ENCODE results near the gene RASAL1. TPM values are rescaled to one million over a fixed set of nuclear protein-coding genes. Genes with fewer than 3 reads are reported as not detected.

The RASAL1 gene, protein sequence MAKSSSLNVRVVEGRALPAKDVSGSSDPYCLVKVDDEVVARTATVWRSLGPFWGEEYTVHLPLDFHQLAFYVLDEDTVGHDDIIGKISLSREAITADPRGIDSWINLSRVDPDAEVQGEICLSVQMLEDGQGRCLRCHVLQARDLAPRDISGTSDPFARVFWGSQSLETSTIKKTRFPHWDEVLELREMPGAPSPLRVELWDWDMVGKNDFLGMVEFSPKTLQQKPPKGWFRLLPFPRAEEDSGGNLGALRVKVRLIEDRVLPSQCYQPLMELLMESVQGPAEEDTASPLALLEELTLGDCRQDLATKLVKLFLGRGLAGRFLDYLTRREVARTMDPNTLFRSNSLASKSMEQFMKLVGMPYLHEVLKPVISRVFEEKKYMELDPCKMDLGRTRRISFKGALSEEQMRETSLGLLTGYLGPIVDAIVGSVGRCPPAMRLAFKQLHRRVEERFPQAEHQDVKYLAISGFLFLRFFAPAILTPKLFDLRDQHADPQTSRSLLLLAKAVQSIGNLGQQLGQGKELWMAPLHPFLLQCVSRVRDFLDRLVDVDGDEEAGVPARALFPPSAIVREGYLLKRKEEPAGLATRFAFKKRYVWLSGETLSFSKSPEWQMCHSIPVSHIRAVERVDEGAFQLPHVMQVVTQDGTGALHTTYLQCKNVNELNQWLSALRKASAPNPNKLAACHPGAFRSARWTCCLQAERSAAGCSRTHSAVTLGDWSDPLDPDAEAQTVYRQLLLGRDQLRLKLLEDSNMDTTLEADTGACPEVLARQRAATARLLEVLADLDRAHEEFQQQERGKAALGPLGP
- total RNA-seq: 1 to 10 TPM; 1.6 to 9.9 TPM

DNA sequence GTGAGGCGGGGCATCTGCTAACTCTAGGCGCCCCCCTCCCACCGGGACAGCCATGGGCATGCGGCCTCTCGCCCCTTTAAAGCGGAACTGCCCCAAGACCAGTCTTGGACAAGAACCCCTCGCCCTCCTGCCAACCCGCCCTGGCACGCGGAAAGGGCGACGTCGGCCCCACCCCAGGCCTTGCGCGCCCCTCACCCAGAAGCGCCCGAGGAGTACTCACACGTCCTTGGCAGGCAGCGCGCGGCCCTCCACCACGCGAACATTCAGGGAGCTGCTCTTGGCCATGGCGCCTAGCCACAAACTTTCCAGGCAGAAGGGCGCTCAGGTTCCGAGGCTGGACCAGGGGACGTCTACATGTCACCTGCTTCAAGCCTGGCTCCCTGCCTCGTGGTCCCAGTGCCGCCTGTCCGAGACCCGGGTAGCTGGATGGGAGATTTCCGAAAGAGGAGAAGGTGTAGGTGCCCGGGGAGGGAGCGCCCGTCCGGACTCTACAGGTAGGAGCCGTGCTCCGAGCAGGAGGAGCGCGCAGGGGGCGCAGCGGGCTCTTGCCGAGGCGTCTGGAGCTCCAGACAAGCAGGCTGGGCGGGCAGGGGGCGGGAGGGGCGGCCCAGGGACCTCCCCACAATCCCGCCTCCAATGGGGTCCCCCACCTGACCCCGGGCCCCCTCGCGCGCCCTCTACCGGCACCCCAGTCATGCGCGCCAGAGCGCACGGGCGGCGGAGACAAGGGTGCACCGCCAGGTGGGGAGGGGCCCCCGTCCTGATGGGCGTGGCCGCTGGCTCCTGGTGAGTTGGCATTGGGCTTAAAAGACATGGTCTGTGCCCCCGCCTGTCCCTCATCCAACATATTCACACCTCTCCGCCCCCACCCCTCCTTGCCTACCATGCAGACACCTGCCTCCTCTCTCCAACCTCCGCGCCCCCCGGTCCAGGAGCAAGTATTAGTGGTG, at the start of gene RASAL1:
TSS of gene RASAL1 (minus strand) at position 584 of the 950 bp plus-strand sequence. CDS start at position 285, 299 bp downstream.
- Histone ChIP-seq H3K9me3 (no peaks in the 10 kb centered on the region), H3K4me1 (replicated peaks) (no peaks in the 10 kb centered on the region), H3K27ac (no peak within 1 kb of the TSS), H3K27me3 (replicated peaks; ENCODE audit: insufficient read depth) (peaks cover 10% of the 10 kb centered on the region), H3K4me3 (no peak within 1 kb of the TSS), H3K36me3 (no peaks in the 10 kb centered on the region)
- TF ChIP-seq POLR2AphosphoS5 (IDR thresholded peaks at IDR 0.05): no peak
- TF ChIP-seq, protein P1, sequence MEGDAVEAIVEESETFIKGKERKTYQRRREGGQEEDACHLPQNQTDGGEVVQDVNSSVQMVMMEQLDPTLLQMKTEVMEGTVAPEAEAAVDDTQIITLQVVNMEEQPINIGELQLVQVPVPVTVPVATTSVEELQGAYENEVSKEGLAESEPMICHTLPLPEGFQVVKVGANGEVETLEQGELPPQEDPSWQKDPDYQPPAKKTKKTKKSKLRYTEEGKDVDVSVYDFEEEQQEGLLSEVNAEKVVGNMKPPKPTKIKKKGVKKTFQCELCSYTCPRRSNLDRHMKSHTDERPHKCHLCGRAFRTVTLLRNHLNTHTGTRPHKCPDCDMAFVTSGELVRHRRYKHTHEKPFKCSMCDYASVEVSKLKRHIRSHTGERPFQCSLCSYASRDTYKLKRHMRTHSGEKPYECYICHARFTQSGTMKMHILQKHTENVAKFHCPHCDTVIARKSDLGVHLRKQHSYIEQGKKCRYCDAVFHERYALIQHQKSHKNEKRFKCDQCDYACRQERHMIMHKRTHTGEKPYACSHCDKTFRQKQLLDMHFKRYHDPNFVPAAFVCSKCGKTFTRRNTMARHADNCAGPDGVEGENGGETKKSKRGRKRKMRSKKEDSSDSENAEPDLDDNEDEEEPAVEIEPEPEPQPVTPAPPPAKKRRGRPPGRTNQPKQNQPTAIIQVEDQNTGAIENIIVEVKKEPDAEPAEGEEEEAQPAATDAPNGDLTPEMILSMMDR (IDR thresholded peaks at IDR 0.05): no peak
- no peak for TF ChIP-seq POLR2A (IDR thresholded peaks at IDR 0.05)
- intact Hi-C loops (cut with DNase I): no loop called here
- DNase-seq (ENCODE audit: low spot score): no peak
- WGBS: 3% methylated on average over 59 of the region's 68 CpGs

DNA sequence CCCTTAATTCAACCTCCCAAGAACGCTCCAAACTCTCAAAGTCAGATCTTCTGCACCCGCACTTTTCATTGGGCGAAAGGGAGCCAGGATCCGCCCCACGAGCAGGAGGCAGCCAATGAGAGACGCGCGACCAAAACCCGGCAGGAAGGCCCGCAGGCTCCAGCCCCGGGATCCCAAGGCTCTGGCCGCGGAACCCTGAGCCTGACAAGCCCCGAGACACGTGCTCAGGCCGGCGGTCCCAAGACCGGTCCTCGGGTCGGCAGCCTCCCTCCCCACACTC, 49.3 kb upstream of the RASAL1 start:
- DNase-seq (ENCODE audit: low spot score): peak; percentile 88
- no peaks in the 10 kb centered on the region for H3K27me3 ChIP-seq (replicated peaks; ENCODE audit: insufficient read depth)
- TF ChIP-seq, protein P1 (IDR thresholded peaks at IDR 0.05): no peak
- TF ChIP-seq POLR2AphosphoS5 (IDR thresholded peaks at IDR 0.05): peak; percentile 13
- intact Hi-C loops (cut with DNase I): loop anchor here (2.0 kb wide), 1 partner anchor 38 kb away; no protein-coding TSS in a partner anchor
- no peaks in the 10 kb centered on the region for H3K36me3 ChIP-seq
- H3K27ac ChIP-seq: peak overlapping the region; percentile 87 to 91
- peak overlapping the region; percentile 86 to 97 for H3K4me3 ChIP-seq
- 0% methylated on average over 20 of the region's 20 CpGs for WGBS
- no peaks in the 10 kb centered on the region for H3K9me3 ChIP-seq
- H3K4me1 ChIP-seq (replicated peaks): no peaks in the 10 kb centered on the region

- no peak for TF ChIP-seq POLR2A (IDR thresholded peaks at IDR 0.05)
- TF ChIP-seq POLR2AphosphoS5 (IDR thresholded peaks at IDR 0.05): no peak
- TF ChIP-seq, protein P1 (IDR thresholded peaks at IDR 0.05): no peak
- H3K4me3 ChIP-seq: peak overlapping the region; percentile 86 to 97
- no peaks in the 10 kb centered on the region for H3K27me3 ChIP-seq (replicated peaks; ENCODE audit: insufficient read depth)
- WGBS: 29% methylated on average over 26 of the region's 26 CpGs
- no peaks in the 10 kb centered on the region for H3K36me3 ChIP-seq
- H3K27ac ChIP-seq: peak overlapping the region; percentile 87 to 91
- H3K4me1 ChIP-seq (replicated peaks): no peaks in the 10 kb centered on the region
- DNase-seq (ENCODE audit: low spot score): no peak
- H3K9me3 ChIP-seq: no peaks in the 10 kb centered on the region
- intact Hi-C loops (cut with DNase I): loop anchor here (2.0 kb wide), 1 partner anchor 39 kb away; no protein-coding TSS in a partner anchor
These were observed 48.7 kb upstream of the RASAL1 start for GRCh38 chr12:113184098-113184899.

- Histone ChIP-seq H3K27ac (no peak overlapping the region), H3K4me3 (no peak overlapping the region), H3K9me3 (no peaks in the 10 kb centered on the region), H3K4me1 (replicated peaks) (no peaks in the 10 kb centered on the region), H3K36me3 (no peaks in the 10 kb centered on the region), H3K27me3 (replicated peaks; ENCODE audit: insufficient read depth) (no peaks in the 10 kb centered on the region)
- no peak for DNase-seq (ENCODE audit: low spot score)
- 96% methylated on average over 11 of the region's 11 CpGs for WGBS
- TF ChIP-seq, protein P1 (IDR thresholded peaks at IDR 0.05): no peak
- TF ChIP-seq POLR2AphosphoS5 (IDR thresholded peaks at IDR 0.05) (no peak), POLR2A (IDR thresholded peaks at IDR 0.05) (no peak)
- intact Hi-C loops (cut with DNase I): no loop called here
These were observed 47.5 kb upstream of the RASAL1 start for GRCh38 chr12:113183030-113183589.
